ENCODE measurements around the gene NFIX. TPM values are rescaled to one million over a fixed set of nuclear protein-coding genes. Genes with fewer than 3 reads are reported as not detected.
A peak's percentile ranks its signal among the peaks of the same experiment; 100 is the strongest.

Gene NFIX
- total RNA-seq, 1 donor from 2014 or later = 8.4 TPM

- Mint-ChIP-seq H3K4me3 (ENCODE audit: unreplicated experiment) (peak overlapping the region; percentile 37), H3K27ac (ENCODE audit: unreplicated experiment) (peak overlapping the region; percentile 63), H3K27me3 (ENCODE audit: low read depth, unreplicated experiment) (no peaks in the 10 kb centered on the region), H3K9me3 (ENCODE audit: unreplicated experiment) (no peaks in the 10 kb centered on the region), H3K4me1 (ENCODE audit: low read depth, unreplicated experiment) (peaks cover 42% of the 10 kb centered on the region), H3K36me3 (ENCODE audit: low read depth, unreplicated experiment) (peaks cover 5% of the 10 kb centered on the region)
- Histone ChIP-seq H3K79me2 (ENCODE audit: insufficient read depth, low read length) (peaks cover 88% of the 10 kb centered on the region), H4K20me1 (ENCODE audit: insufficient read depth, low read length) (peaks cover 77% of the 10 kb centered on the region), H2AFZ (ENCODE audit: low read depth, low read length) (no peak overlapping the region), H3K9ac (ENCODE audit: low read length) (peak overlapping the region; percentile 95), H3K4me3 (ENCODE audit: insufficient read depth, low read depth, low read length) (no peak overlapping the region), H3K4me1 (ENCODE audit: insufficient read depth, low read length) (peaks cover 50% of the 10 kb centered on the region), H3K27ac (ENCODE audit: low read depth, low read length) (peak overlapping the region; percentile 88), H3K36me3 (ENCODE audit: insufficient read depth, low read length) (peaks cover 7% of the 10 kb centered on the region), H3K27me3 (ENCODE audit: insufficient read depth, low read length) (no peaks in the 10 kb centered on the region), H3K4me2 (ENCODE audit: low read length) (peak overlapping the region; percentile 92), H3K9me3 (ENCODE audit: insufficient read depth, low read depth, low read length) (no peaks in the 10 kb centered on the region)
- no peak for TF ChIP-seq CTCF (IDR thresholded peaks at IDR 0.05; ENCODE audit: insufficient read depth, low read depth, low read length)
- no peak for TF ChIP-seq EZH2 (IDR thresholded peaks at IDR 0.05; ENCODE audit: insufficient read depth, low read length)
- DNase-seq (ENCODE audit: low read depth) (no peak), FAIRE-seq (no peak)
Observed at GRCh38 chr19:13121551-13122274, 126.4 kb downstream of the NFIX start.

- Histone ChIP-seq H3K9me3 (ENCODE audit: insufficient read depth, low read depth, low read length) (no peaks in the 10 kb centered on the region), H3K27me3 (ENCODE audit: insufficient read depth, low read length) (no peaks in the 10 kb centered on the region), H3K27ac (ENCODE audit: low read depth, low read length) (peak overlapping the region; percentile 19), H3K36me3 (ENCODE audit: insufficient read depth, low read length) (peaks cover 7% of the 10 kb centered on the region), H3K4me2 (ENCODE audit: low read length) (peak overlapping the region; percentile 92), H3K9ac (ENCODE audit: low read length) (peak overlapping the region; percentile 95), H4K20me1 (ENCODE audit: insufficient read depth, low read length) (peaks cover 81% of the 10 kb centered on the region), H3K4me3 (ENCODE audit: insufficient read depth, low read depth, low read length) (no peak overlapping the region), H3K79me2 (ENCODE audit: insufficient read depth, low read length) (peaks cover 94% of the 10 kb centered on the region), H2AFZ (ENCODE audit: low read depth, low read length) (no peak overlapping the region), H3K4me1 (ENCODE audit: insufficient read depth, low read length) (peaks cover 43% of the 10 kb centered on the region)
- H3K36me3 Mint-ChIP-seq (ENCODE audit: low read depth, unreplicated experiment) = peaks cover 5% of the 10 kb centered on the region
- H3K27me3 Mint-ChIP-seq (ENCODE audit: low read depth, unreplicated experiment) = no peaks in the 10 kb centered on the region
- no peak for FAIRE-seq
- H3K27ac Mint-ChIP-seq (ENCODE audit: unreplicated experiment) = peak overlapping the region; percentile 63
- TF ChIP-seq CTCF (IDR thresholded peaks at IDR 0.05; ENCODE audit: insufficient read depth, low read depth, low read length) (no peak), EZH2 (IDR thresholded peaks at IDR 0.05; ENCODE audit: insufficient read depth, low read length) (no peak)
- H3K4me1 Mint-ChIP-seq (ENCODE audit: low read depth, unreplicated experiment) = peaks cover 38% of the 10 kb centered on the region
- H3K9me3 Mint-ChIP-seq (ENCODE audit: unreplicated experiment) = no peaks in the 10 kb centered on the region
- no peak for DNase-seq (ENCODE audit: low read depth)
- peak overlapping the region; percentile 63 for H3K4me3 Mint-ChIP-seq (ENCODE audit: unreplicated experiment)
Observed at GRCh38 chr19:13122275-13122878, 127.1 kb downstream of the NFIX start.

Data from astrocyte (in vitro differentiated cells and primary cell).